Tibial artery (tissue), 4 donors: ENCODE data around the gene PTPRN2.

Experiments used
- DNase-seq, 2 donors: peaks; one replicate each; pipeline ENCODE4 v3.0.0-alpha.2; 2019
- H3K27ac ChIP-seq, 2 donors: fragments of 200-600 bp; sonication (generic) in 1 of 2; 1 replicate in 1 of 2; 2 replicates in 1 of 2; pipeline ENCODE4 v1.5.1; 2018 to 2019; ENCODE audit warnings: mild to moderate bottlenecking in 1 of 2
- H3K27me3 ChIP-seq, 2 donors: fragments of 200-600 bp; sonication (generic) in 1 of 2; one replicate each; pipeline versions ENCODE4 v1.5.1 to v1.6.0; 2016 to 2019
- H3K36me3 ChIP-seq, 3 donors: fragments of 200-600 bp; sonication (generic) in 2 of 3; one replicate each; pipeline ENCODE4 v1.5.1; 2016 to 2019; ENCODE audit warnings: mild to moderate bottlenecking in 2 of 3
- H3K4me1 ChIP-seq, 4 donors: fragments of 200-600 bp; sonication (generic) in 2 of 4; 1 replicate in 3 of 4; 2 replicates in 1 of 4; pipeline ENCODE4 v1.5.1; 2016 to 2019
- H3K4me3 ChIP-seq, 2 donors: fragments of 200-600 bp; sonication (generic) in 1 of 2; 1 replicate in 1 of 2; 2 replicates in 1 of 2; pipeline ENCODE4 v1.5.1; 2018 to 2019; ENCODE audit warnings: mild to moderate bottlenecking in 2 of 2
- H3K9me3 ChIP-seq, 3 donors: fragments of 200-600 bp; sonication (generic) in 1 of 3; one replicate each; pipeline ENCODE4 v1.5.1; 2016 to 2019
- intact Hi-C: fragments of 100-400 bp; cut with DNase I; formaldehyde crosslinking; loops from one replicate; pipeline ENCODE4 v1.15.0; 2023; ENCODE audit warnings: low total_unique reads
- TF ChIP-seq, protein P1 (sequence below), 2 experiments: fragments of 200-600 bp in 1 of 2; fragments of 450-650 bp in 1 of 2; IDR thresholded peaks; one replicate each; pipeline ENCODE4 v1.5.1; 2017 to 2019; ENCODE audit warnings: antibody characterized with exemption in 2 of 2, mild to moderate bottlenecking in 1 of 2, moderate library complexity in 1 of 2

The PTPRN2 gene

DNA sequence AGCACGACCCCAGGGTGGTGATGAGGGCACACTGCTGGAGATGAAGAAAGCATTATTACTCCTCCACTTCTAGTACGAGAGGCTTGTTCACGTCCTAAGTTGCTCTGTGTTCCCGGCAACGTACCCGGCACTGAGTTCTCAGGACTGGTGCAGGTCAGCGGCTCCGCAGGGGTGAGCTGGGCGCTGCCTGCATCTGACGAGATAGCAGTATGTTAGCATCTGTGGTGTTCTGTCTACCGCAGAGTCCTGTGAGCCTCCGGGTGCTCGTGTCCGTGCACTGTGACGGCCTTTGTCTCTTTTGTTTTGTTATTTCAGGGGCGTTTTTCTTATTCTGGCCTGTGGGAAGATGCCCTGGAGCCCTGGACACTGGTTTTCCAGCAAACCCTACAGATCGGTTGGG, 743.0 kb downstream of the PTPRN2 start:
- Histone ChIP-seq H3K9me3 (peaks cover 0 to 14% (median 0%) of the 10 kb centered on the region in 3 donors), H3K27ac (no peak overlapping the region), H3K36me3 (no peaks in the 10 kb centered on the region), H3K4me1 (no peaks in the 10 kb centered on the region), H3K27me3 (peaks cover 0 to 25% of the 10 kb centered on the region in 2 donors), H3K4me3 (no peak overlapping the region)
- DNase-seq = no peak
- intact Hi-C loops = no loop called here
- TF ChIP-seq, protein P1, sequence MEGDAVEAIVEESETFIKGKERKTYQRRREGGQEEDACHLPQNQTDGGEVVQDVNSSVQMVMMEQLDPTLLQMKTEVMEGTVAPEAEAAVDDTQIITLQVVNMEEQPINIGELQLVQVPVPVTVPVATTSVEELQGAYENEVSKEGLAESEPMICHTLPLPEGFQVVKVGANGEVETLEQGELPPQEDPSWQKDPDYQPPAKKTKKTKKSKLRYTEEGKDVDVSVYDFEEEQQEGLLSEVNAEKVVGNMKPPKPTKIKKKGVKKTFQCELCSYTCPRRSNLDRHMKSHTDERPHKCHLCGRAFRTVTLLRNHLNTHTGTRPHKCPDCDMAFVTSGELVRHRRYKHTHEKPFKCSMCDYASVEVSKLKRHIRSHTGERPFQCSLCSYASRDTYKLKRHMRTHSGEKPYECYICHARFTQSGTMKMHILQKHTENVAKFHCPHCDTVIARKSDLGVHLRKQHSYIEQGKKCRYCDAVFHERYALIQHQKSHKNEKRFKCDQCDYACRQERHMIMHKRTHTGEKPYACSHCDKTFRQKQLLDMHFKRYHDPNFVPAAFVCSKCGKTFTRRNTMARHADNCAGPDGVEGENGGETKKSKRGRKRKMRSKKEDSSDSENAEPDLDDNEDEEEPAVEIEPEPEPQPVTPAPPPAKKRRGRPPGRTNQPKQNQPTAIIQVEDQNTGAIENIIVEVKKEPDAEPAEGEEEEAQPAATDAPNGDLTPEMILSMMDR (IDR thresholded peaks at IDR 0.05) = no peak

- no peak for DNase-seq
- H3K27me3 ChIP-seq = peaks cover 0 to 24% of the 10 kb centered on the region in 2 donors
- H3K27ac ChIP-seq = no peak overlapping the region
- no peaks in the 10 kb centered on the region for H3K4me1 ChIP-seq
- intact Hi-C loops = no loop called here
- H3K4me3 ChIP-seq = no peak overlapping the region
- H3K36me3 ChIP-seq = no peaks in the 10 kb centered on the region
- peaks cover 0 to 14% (median 0%) of the 10 kb centered on the region in 3 donors for H3K9me3 ChIP-seq
- TF ChIP-seq, protein P1 (IDR thresholded peaks at IDR 0.05) = no peak
These were observed 743.5 kb downstream of the PTPRN2 start for GRCh38 chr7:157844141-157844540.

GRCh38 chr7:157843336-157844140, 744.1 kb downstream of the PTPRN2 start:
- H3K9me3 ChIP-seq = peaks cover 0 to 11% (median 0%) of the 10 kb centered on the region in 3 donors
- intact Hi-C loops = no loop called here
- H3K27me3 ChIP-seq = peaks cover 0 to 24% of the 10 kb centered on the region in 2 donors
- no peak overlapping the region for H3K27ac ChIP-seq
- TF ChIP-seq, protein P1 (IDR thresholded peaks at IDR 0.05) = no peak
- no peak for DNase-seq
- no peak overlapping the region for H3K4me3 ChIP-seq
- H3K36me3 ChIP-seq = no peaks in the 10 kb centered on the region
- no peaks in the 10 kb centered on the region for H3K4me1 ChIP-seq

DNA sequence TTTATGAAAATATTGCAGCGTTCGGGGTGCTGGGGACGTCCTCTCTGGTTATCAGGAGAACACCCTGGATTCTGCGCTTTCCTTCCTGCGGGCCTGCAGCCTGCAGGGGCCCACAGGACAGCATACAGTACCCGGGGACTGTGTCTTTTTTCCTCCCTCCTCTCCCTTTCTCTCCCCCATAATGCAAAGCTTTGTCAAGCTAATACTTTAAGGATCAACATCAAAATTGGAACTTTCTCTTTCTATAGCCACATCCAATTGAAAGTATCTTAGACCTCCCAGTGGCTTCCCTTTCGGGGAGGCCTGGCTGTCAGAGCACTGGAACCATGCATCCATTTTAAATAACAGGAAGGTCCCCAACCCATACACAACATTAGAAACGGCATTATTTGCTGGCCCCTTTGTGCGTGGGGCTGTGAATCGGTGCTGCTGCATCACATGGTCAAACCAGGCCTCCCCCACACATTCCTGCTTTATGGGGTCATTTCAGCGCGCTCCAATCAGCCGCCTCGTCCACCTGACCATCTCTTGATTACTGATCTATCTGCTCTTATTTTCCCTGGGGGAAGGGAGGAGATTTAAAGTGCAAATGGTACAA, 745.8 kb downstream of the PTPRN2 start:
- no peak overlapping the region for H3K4me3 ChIP-seq
- peaks cover 0 to 9% (median 0%) of the 10 kb centered on the region in 3 donors for H3K9me3 ChIP-seq
- H3K4me1 ChIP-seq = no peaks in the 10 kb centered on the region
- no peak overlapping the region for H3K27ac ChIP-seq
- intact Hi-C loops = no loop called here
- DNase-seq = no peak
- TF ChIP-seq, protein P1 (IDR thresholded peaks at IDR 0.05) = no peak
- peaks cover 0 to 24% of the 10 kb centered on the region in 2 donors for H3K27me3 ChIP-seq
- H3K36me3 ChIP-seq = no peaks in the 10 kb centered on the region

DNA sequence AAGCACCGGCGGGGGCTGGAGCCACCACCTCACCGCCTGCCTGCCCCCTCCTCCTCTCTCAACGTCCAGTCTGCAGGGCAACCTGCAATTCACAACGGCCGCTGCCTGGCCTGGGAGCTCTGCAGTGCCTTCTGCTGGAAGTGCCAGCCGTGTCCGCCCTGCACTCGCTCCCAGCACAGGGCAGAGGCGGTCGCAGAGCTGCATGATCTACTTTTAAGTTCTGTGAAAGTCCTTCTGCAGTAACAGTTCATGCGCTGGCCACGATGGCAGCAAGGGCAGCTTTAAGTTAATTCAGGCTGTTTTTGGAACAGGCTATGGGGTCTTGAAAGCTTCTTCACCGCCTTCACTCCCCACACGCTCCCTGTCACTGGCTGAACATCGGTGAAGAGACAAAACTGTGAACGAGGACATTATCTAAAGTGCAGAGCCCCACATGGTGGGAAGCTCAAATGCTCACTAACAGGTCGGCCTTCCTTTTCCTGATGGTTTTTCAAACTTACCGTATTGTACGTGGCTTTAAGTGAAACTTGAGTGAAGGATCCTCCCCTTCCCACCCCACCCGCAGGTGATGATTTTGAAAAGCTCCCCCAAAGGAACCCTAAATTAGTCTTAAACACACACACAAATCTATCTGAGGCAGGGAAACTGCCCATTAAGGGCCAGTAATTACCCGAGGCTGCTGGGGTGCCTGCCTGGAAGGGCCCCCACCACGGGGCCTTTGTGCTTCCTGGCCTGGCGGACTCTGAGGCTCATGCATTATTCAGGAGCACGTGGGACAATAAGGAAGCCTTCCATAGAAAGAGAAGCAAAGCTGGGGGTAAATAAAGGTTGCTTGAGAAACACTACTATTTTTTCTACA, 746.5 kb downstream of the PTPRN2 start:
- H3K4me1 ChIP-seq = no peaks in the 10 kb centered on the region
- peaks cover 0 to 24% of the 10 kb centered on the region in 2 donors for H3K27me3 ChIP-seq
- peaks cover 0 to 9% (median 0%) of the 10 kb centered on the region in 3 donors for H3K9me3 ChIP-seq
- H3K36me3 ChIP-seq = no peaks in the 10 kb centered on the region
- DNase-seq = no peak
- no peak overlapping the region for H3K4me3 ChIP-seq
- intact Hi-C loops = no loop called here
- TF ChIP-seq, protein P1 (IDR thresholded peaks at IDR 0.05) = no peak
- no peak overlapping the region for H3K27ac ChIP-seq
